IMR-90 (cell line): ENCODE measurements around the gene CDH13. TPM values are rescaled to one million over a fixed set of nuclear protein-coding genes. Genes with fewer than 3 reads are reported as not detected.

Experiments used
- ATAC-seq: fragments of 200-7000 bp; cut with Tn5 transposase; 2 replicates; pipeline ENCODE4 v1.9.1; 2020; ENCODE audit warnings: low read depth, mild to moderate bottlenecking, moderate library complexity
- BruUV-seq: library from RNA; stranded (reverse); fragments of 400-500 nt; replicated peaks from 2 replicates; lab custom pipeline; 2021; lab: Mats Ljungman, UMichigan
- CTCF ChIA-PET: fragments of 300-600 bp; formaldehyde crosslinking; extraction: SDS; loops from one replicate; lab custom pipeline; 2021; ENCODE audit warnings: antibody characterized with exemption; lab: Yijun Ruan, JAX
- POLR2A ChIA-PET: fragments of 300-600 bp; sonication (Branson Sonifier 250); formaldehyde crosslinking; loops from one replicate; lab custom pipeline; 2022; ENCODE audit warnings: antibody characterized with exemption; ENCODE audit not compliant: unreplicated experiment; lab: Charles Lee
- DNase-seq: peaks from one replicate; pipeline ENCODE4 v3.0.0; 2013
- H2AFZ ChIP-seq: replicated peaks from 2 replicates; pipeline ENCODE3; 2013; ENCODE audit warnings: low read length, mild to moderate bottlenecking; ENCODE audit not compliant: poor library complexity
- H2AK5ac ChIP-seq: 2 replicates; pipeline ENCODE4 v1.6.1; 2013; ENCODE audit warnings: low read depth, low read length, inconsistent platforms
- H2AK9ac ChIP-seq: replicated peaks from 2 replicates; pipeline ENCODE3; 2013; ENCODE audit warnings: mild to moderate bottlenecking, low read depth, low read length, moderate library complexity; ENCODE audit not compliant: poor library complexity
- H2BK120ac ChIP-seq: 2 replicates; pipeline ENCODE4 v1.6.1; 2013; ENCODE audit warnings: low read depth, low read length, inconsistent platforms
- H2BK15ac ChIP-seq: 3 replicates; pipeline ENCODE4 v1.6.1; 2013; ENCODE audit warnings: low read depth, low read length, inconsistent platforms
- H2BK20ac ChIP-seq: 2 replicates; pipeline ENCODE4 v1.6.1; 2013; ENCODE audit warnings: low read depth, mild to moderate bottlenecking, inconsistent platforms, low read length, moderate library complexity
- H2BK5ac ChIP-seq: 2 replicates; pipeline ENCODE4 v1.6.1; 2013; ENCODE audit warnings: mild to moderate bottlenecking, low read depth, low read length, inconsistent platforms; ENCODE audit not compliant: poor library complexity, severe bottlenecking
- H3K14ac ChIP-seq: replicated peaks from 2 replicates; pipeline ENCODE4 v1.6.1; 2013; ENCODE audit warnings: low read depth, low read length, inconsistent platforms
- H3K18ac ChIP-seq: 2 replicates; pipeline ENCODE4 v1.6.1; 2013; ENCODE audit warnings: low read depth, low read length, control low read depth
- H3K23ac ChIP-seq: 2 replicates; pipeline ENCODE4 v1.6.1; 2013; ENCODE audit warnings: low read depth, low read length, inconsistent platforms
- H3K27ac ChIP-seq: 2 replicates; pipeline ENCODE4 v1.5.1; 2013; ENCODE audit warnings: mild to moderate bottlenecking, control low read depth, low read length; ENCODE audit not compliant: insufficient read depth
- H3K27me3 ChIP-seq: 2 replicates; pipeline ENCODE4 v1.6.1; 2013; ENCODE audit warnings: low read length; ENCODE audit not compliant: control insufficient read depth, insufficient read depth
- H3K36me3 ChIP-seq: 2 replicates; pipeline ENCODE4 v1.6.1; 2013; ENCODE audit warnings: low read length, mixed read lengths; ENCODE audit not compliant: control insufficient read depth, insufficient read depth
- H3K4ac ChIP-seq: 2 replicates; pipeline ENCODE4 v1.6.1; 2013; ENCODE audit warnings: low read depth, low read length, inconsistent platforms
- H3K4me1 ChIP-seq: 2 replicates; pipeline ENCODE4 v1.6.1; 2013; ENCODE audit warnings: low read length, mixed read lengths; ENCODE audit not compliant: control insufficient read depth, insufficient read depth
- H3K4me2 ChIP-seq: 2 replicates; pipeline ENCODE4 v1.6.1; 2013; ENCODE audit warnings: low read depth, mild to moderate bottlenecking, control low read depth, low read length, moderate library complexity
- H3K4me3 ChIP-seq: 2 replicates; pipeline ENCODE4 v1.5.1; 2013; ENCODE audit warnings: low read depth, mild to moderate bottlenecking, control low read depth, low read length, moderate library complexity; ENCODE audit not compliant: insufficient read depth
- H3K56ac ChIP-seq: 2 replicates; pipeline ENCODE4 v1.6.1; 2013; ENCODE audit warnings: low read length, inconsistent platforms; ENCODE audit not compliant: insufficient read depth; ENCODE audit errors: extremely low read depth
- H3K79me1 ChIP-seq, 2 experiments: 2 replicates each; pipeline ENCODE4 v1.6.1; 2013; ENCODE audit warnings: low read length in 2 of 2, inconsistent platforms in 1 of 2, low read depth in 1 of 2
- H3K9ac ChIP-seq: 2 replicates; pipeline ENCODE4 v1.6.1; 2013; ENCODE audit warnings: low read depth, low read length, control low read depth
- H3K9me1 ChIP-seq: 2 replicates; pipeline ENCODE4 v1.6.1; 2013; ENCODE audit warnings: low read length, inconsistent platforms; ENCODE audit not compliant: insufficient read depth
- H3K9me3 ChIP-seq: 2 replicates; pipeline ENCODE4 v1.6.1; 2013; ENCODE audit warnings: low read length; ENCODE audit not compliant: control insufficient read depth, insufficient read depth
- H4K20me1 ChIP-seq: 2 replicates; pipeline ENCODE4 v1.6.1; 2013; ENCODE audit warnings: low read length, inconsistent platforms; ENCODE audit not compliant: insufficient read depth
- H4K5ac ChIP-seq: 2 replicates; pipeline ENCODE4 v1.6.1; 2013; ENCODE audit warnings: mild to moderate bottlenecking, low read depth, low read length, control low read depth
- H4K8ac ChIP-seq, 2 experiments: 2 replicates each; pipeline ENCODE4 v1.6.1; 2013; ENCODE audit warnings: low read depth in 2 of 2, low read length in 2 of 2, control low read depth in 1 of 2, inconsistent platforms in 1 of 2
- H4K91ac ChIP-seq: 2 replicates; pipeline ENCODE4 v1.6.1; 2013; ENCODE audit warnings: low read depth, low read length, inconsistent platforms; ENCODE audit not compliant: insufficient read depth
- BHLHE40 ChIP-seq: fragments of 150-350 bp; IDR thresholded peaks from 2 replicates; pipeline ENCODE4 v1.6.1; 2016; ENCODE audit warnings: mild to moderate bottlenecking, low read depth, low read length
- CEBPB ChIP-seq: IDR thresholded peaks from 2 replicates; pipeline ENCODE4 v1.6.1; 2012; ENCODE audit warnings: low read depth, low read length, improper control_type of control experiment
- CHD1 ChIP-seq: IDR thresholded peaks from 2 replicates; pipeline ENCODE4 v1.6.1; 2012; ENCODE audit warnings: low read depth, low read length, improper control_type of control experiment
- FOS ChIP-seq: fragments of 150-350 bp; IDR thresholded peaks from 2 replicates; pipeline ENCODE4 v1.6.1; 2016; ENCODE audit warnings: low read depth, low read length
- MXI1 ChIP-seq: IDR thresholded peaks from 2 replicates; pipeline ENCODE4 v1.6.1; 2012; ENCODE audit warnings: low read depth, mild to moderate bottlenecking, low read length, moderate library complexity, borderline replicate concordance
- POLR2A ChIP-seq: IDR thresholded peaks from 2 replicates; pipeline ENCODE4 v1.6.1; 2012; ENCODE audit warnings: mild to moderate bottlenecking, low read depth, low read length
- RAD21 ChIP-seq: IDR thresholded peaks from 2 replicates; pipeline ENCODE4 v1.6.1; 2012; ENCODE audit warnings: low read length, improper control_type of control experiment
- RCOR1 ChIP-seq: IDR thresholded peaks from 2 replicates; pipeline ENCODE4 v1.6.1; 2012; ENCODE audit warnings: mild to moderate bottlenecking, low read length, improper control_type of control experiment; ENCODE audit not compliant: insufficient replicate concordance
- SMC3 ChIP-seq: fragments of 150-350 bp; IDR thresholded peaks from 2 replicates; pipeline ENCODE4 v1.6.1; 2016; ENCODE audit warnings: low read depth, mild to moderate bottlenecking, antibody characterized with exemption, low read length, moderate library complexity
- WGBS, 2 experiments: methylation state at CpG; one replicate each; pipeline versions ENCODE4 v1.1.5 to v1.1.7; 2013; ENCODE audit warnings: missing lambda C conversion rate in 2 of 2; ENCODE audit not compliant: insufficient read length in 1 of 2; ENCODE audit errors: extremely low coverage in 2 of 2; 5-methylcytosine and 5-hydroxymethylcytosine counted together
- dilution Hi-C: fragments of 300-500 bp; cut with HindIII; formaldehyde crosslinking; loops from one replicate; pipeline ENCODE4 v1.14.3; 2018; ENCODE audit warnings: low sequenced_read_pairs; ENCODE audit not compliant: unreplicated experiment
- in situ Hi-C: fragments of 300-500 bp; cut with MboI; formaldehyde crosslinking; loops from 3 replicates; pipeline ENCODE4 v1.14.3; 2019; ENCODE audit warnings: low sequenced_read_pairs, inconsistent platforms, mixed read lengths
- intact Hi-C: fragments of 100-400 bp; cut with micrococcal nuclease; formaldehyde crosslinking; loops from 2 replicates; pipeline ENCODE4 v1.10.0; 2022
- polyA plus RNA-seq, 3 experiments: library from polyadenylated mRNA; depleted of rRNA; stranded (reverse); fragments of >200 nt; gene quantifications; 2 replicates each; pipeline ENCODE4 v1.2.3, GENCODE V29; 2012; ENCODE audit warnings: low replicate concordance in 1 of 3
- total RNA-seq: library from RNA; depleted of rRNA; stranded (reverse); fragments of >200 nt; gene quantifications from 2 replicates; pipeline ENCODE4 v1.2.3, GENCODE V29; 2012
- TF ChIP-seq, protein P1 (sequence below): fragments of 150-350 bp; IDR thresholded peaks from 2 replicates; pipeline ENCODE4 v1.6.1; 2017; ENCODE audit warnings: mild to moderate bottlenecking, antibody characterized with exemption, low read length, low read depth
- TF ChIP-seq, protein P2 (sequence below): fragments of 150-350 bp; IDR thresholded peaks from 2 replicates; pipeline ENCODE4 v1.6.1; 2016; ENCODE audit warnings: low read depth, mild to moderate bottlenecking, low read length, moderate library complexity, borderline replicate concordance

The CDH13 gene
- total and polyA plus RNA-seq, 2 of the 4 experiments (the other 2 are of a cell fraction) = 61.6 to 74.7 TPM

DNA sequence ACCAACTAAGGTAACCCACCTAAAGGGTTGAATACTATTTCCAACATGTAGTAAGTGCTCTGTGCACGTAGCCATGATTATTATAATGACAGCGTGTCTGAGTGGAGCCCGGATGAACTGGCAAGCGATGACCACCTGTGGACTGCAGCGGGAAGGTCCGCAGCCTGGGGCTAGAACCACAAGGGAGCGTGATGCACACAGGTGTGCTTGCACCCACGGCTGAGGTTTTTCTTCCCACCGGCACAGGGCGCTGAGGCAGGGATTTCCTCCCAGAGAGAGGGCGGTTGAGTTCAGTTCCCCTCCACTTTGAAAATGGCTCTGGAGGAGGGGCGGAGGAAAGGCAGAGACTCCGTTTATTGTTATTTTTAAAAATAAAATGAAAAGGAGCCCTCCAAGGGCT, 959.3 kb downstream of the CDH13 start:
- in situ Hi-C loops (no loop called here), intact Hi-C loops (no loop called here), dilution Hi-C loops (no loop called here)
- Histone ChIP-seq H3K4me2 (no peak overlapping the region), H3K9me1 (0 out of 2 replicates have a peak, but pooled peaks cover 3% of the 10 kb centered on the region), H2AK5ac (no peak overlapping the region), H3K4me1 (peaks cover under 1% of the 10 kb centered on the region; the same call in 1 of the 2 replicates), H2BK5ac (no peak overlapping the region), H3K27me3 (no peaks in the 10 kb centered on the region), H3K4me3 (no peak overlapping the region), H2BK15ac (no peak overlapping the region), H4K5ac (no peak overlapping the region), H3K36me3 (no peaks in the 10 kb centered on the region), H3K27ac (no peak overlapping the region), H3K23ac (no peak overlapping the region), H4K91ac (no peak overlapping the region), H2AK9ac (no peak overlapping the region), H2AFZ (peak overlapping the region; percentile 17), H3K79me1 (no peaks in the 10 kb centered on the region), H4K20me1 (no peaks in the 10 kb centered on the region), H3K4ac (no peak overlapping the region), H3K18ac (no peak overlapping the region), H4K8ac (no peak overlapping the region), H3K9ac (no peak overlapping the region), H2BK120ac (no peak overlapping the region), H3K14ac (no peak overlapping the region), H3K56ac (no peak overlapping the region), H3K9me3 (no peaks in the 10 kb centered on the region), H2BK20ac (no peak overlapping the region)
- TF ChIP-seq SMC3 (no peak), CEBPB (no peak), CHD1 (no peak), FOS (no peak), POLR2A (no peak), RCOR1 (no peak), BHLHE40 (no peak), RAD21 (no peak), MXI1 (no peak)
- TF ChIP-seq, protein P1, sequence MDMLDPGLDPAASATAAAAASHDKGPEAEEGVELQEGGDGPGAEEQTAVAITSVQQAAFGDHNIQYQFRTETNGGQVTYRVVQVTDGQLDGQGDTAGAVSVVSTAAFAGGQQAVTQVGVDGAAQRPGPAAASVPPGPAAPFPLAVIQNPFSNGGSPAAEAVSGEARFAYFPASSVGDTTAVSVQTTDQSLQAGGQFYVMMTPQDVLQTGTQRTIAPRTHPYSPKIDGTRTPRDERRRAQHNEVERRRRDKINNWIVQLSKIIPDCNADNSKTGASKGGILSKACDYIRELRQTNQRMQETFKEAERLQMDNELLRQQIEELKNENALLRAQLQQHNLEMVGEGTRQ = no peak
- TF ChIP-seq, protein P2, sequence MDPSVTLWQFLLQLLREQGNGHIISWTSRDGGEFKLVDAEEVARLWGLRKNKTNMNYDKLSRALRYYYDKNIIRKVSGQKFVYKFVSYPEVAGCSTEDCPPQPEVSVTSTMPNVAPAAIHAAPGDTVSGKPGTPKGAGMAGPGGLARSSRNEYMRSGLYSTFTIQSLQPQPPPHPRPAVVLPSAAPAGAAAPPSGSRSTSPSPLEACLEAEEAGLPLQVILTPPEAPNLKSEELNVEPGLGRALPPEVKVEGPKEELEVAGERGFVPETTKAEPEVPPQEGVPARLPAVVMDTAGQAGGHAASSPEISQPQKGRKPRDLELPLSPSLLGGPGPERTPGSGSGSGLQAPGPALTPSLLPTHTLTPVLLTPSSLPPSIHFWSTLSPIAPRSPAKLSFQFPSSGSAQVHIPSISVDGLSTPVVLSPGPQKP = no peak
- WGBS, 2 experiments = 87% methylated on average over 6 of the region's 13 CpGs; no CpG with 5 or more reads in 1 of the 2 experiments
- no peak for ATAC-seq
- ChIA-PET CTCF (no interaction called here), POLR2A (no interaction called here)
- DNase-seq = no peak
- no TSS peak for BruUV-seq
